Measurements from ENCODE around the gene OR52N5. TPM values are rescaled to one million over a fixed set of nuclear protein-coding genes. Genes with fewer than 3 reads are reported as not detected.

Gene OR52N5
- total and polyA plus RNA-seq, 9 of the 15 experiments (the other 6 are each of a cell fraction or from before 2014, with no cell fraction given), result not detected

- TF ChIP-seq CGGBP1 (CRISPR knock-in tag; IDR thresholded peaks at IDR 0.05), result no peak
- TF ChIP-seq ELK3 (CRISPR knock-in tag; IDR thresholded peaks at IDR 0.05), result no peak
- no peak for TF ChIP-seq ZNF143 (CRISPR knock-in tag; IDR thresholded peaks at IDR 0.05)
- no peak for TF ChIP-seq ZNF280B (CRISPR knock-in tag; IDR thresholded peaks at IDR 0.05)
- no peak for TF ChIP-seq HIVEP1 (CRISPR knock-in tag; IDR thresholded peaks at IDR 0.05)
- no peak for TF ChIP-seq HMGXB4 (CRISPR knock-in tag; IDR thresholded peaks at IDR 0.05)
- TF ChIP-seq NKRF (IDR thresholded peaks at IDR 0.05; ENCODE audit: borderline replicate concordance), result no peak
- TF ChIP-seq USF1 (CRISPR knock-in tag; IDR thresholded peaks at IDR 0.05), result no peak
- no peak for TF ChIP-seq PRPF4 (IDR thresholded peaks at IDR 0.05; ENCODE audit: insufficient read depth, low read depth, low read length, poor library complexity, severe bottlenecking)
- no peak for TF ChIP-seq ZNF263 (CRISPR knock-in tag; IDR thresholded peaks at IDR 0.05; ENCODE audit: borderline replicate concordance)
- no peak for TF ChIP-seq DNMT1 (IDR thresholded peaks at IDR 0.05)
- no peak for TF ChIP-seq ZNF717 (CRISPR knock-in tag; IDR thresholded peaks at IDR 0.05)
- TF ChIP-seq GABPB1 (CRISPR knock-in tag; IDR thresholded peaks at IDR 0.05), result no peak
- no peak for TF ChIP-seq BCLAF1 (IDR thresholded peaks at IDR 0.05; ENCODE audit: borderline replicate concordance in 1 of 2, control insufficient read depth in 1 of 2, low read depth in 2 of 2, low read length in 1 of 2)
Measured at GRCh38 chr11:5809905-5810795, 27.0 kb upstream of the OR52N5 start (continued).

Data from K562 (cell line).